LNCAP (cell line): ENCODE measurements around the gene PFN2.

ENCODE experiments used
- CTCF ChIP-seq: fragments of 450-650 bp; IDR thresholded peaks from 2 replicates; pipeline ENCODE4 v1.5.1; 2017; ENCODE audit warnings: mild to moderate bottlenecking

PFN2 gene

GRCh38 chr3:149933008-149933407, 37.7 kb downstream of the PFN2 start:
- no peak for TF ChIP-seq CTCF

- no peak for TF ChIP-seq CTCF
Observed at GRCh38 chr3:149920119-149920518, 50.6 kb downstream of the PFN2 start.

GRCh38 chr3:149919509-149919908, 51.2 kb downstream of the PFN2 start:
- no peak for TF ChIP-seq CTCF

GRCh38 chr3:149917124-149917667, 53.5 kb downstream of the PFN2 start:
- no peak for TF ChIP-seq CTCF
